ENCODE results near the gene BRICD5.

BRICD5 gene

GRCh38 chr16:2179107-2179501, 31.6 kb downstream of the BRICD5 start:
- no peak for TF ChIP-seq CTCF (IDR thresholded peaks at IDR 0.05)

GRCh38 chr16:2178321-2179106, 32.1 kb downstream of the BRICD5 start:
- TF ChIP-seq CTCF (IDR thresholded peaks at IDR 0.05) = no peak

- no peak for TF ChIP-seq CTCF (IDR thresholded peaks at IDR 0.05)
Observed at GRCh38 chr16:2177561-2177960, 33.1 kb downstream of the BRICD5 start.

GRCh38 chr16:2177101-2177500, 33.6 kb downstream of the BRICD5 start:
- no peak for TF ChIP-seq CTCF (IDR thresholded peaks at IDR 0.05)

GRCh38 chr16:2176047-2176446, 34.6 kb downstream of the BRICD5 start:
- no peak for TF ChIP-seq CTCF (IDR thresholded peaks at IDR 0.05)

GRCh38 chr16:2175454-2175853, 35.2 kb downstream of the BRICD5 start:
- TF ChIP-seq CTCF (IDR thresholded peaks at IDR 0.05) = no peak

GRCh38 chr16:2174396-2175131, 36.1 kb downstream of the BRICD5 start:
- no peak for TF ChIP-seq CTCF (IDR thresholded peaks at IDR 0.05)
